ENCODE measurements around the gene ASPM. TPM values are rescaled to one million over a fixed set of nuclear protein-coding genes. Genes with fewer than 3 reads are reported as not detected.
A peak's percentile ranks its signal among the peaks of the same experiment; 100 is the strongest.

The ASPM gene
- total and polyA plus RNA-seq, 2 of the 4 experiments (the other 2 are of a cell fraction) = 7.1 to 27.8 TPM

DNA sequence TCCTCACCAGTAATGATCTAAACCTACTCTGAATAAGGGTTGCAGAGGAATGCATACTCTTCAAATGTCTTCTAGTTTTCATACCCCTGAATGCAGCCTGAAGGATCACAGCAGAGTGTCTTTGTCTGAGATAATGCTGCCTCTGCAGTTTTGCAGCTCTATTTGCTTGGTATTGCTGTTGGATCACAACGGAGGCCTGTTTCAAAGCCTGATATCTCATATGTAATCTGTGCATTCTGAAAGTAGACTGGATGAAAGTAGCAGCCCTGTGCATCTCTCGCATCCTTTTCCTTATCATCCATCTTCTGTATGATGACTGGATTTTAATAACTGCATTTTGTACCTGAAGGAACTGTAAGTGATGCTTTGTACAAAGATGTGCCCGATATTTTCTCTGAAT lies 44.5 kb downstream of the ASPM start:
- Histone ChIP-seq H3K23ac (ENCODE audit: low read depth, low read length) (no peak overlapping the region), H3K4ac (ENCODE audit: low read depth, low read length) (no peak overlapping the region), H3K4me1 (ENCODE audit: control insufficient read depth, insufficient read depth, low read length) (peaks cover 2% of the 10 kb centered on the region), H3K9me1 (ENCODE audit: insufficient read depth, low read length) (no peaks in the 10 kb centered on the region), H3K4me2 (ENCODE audit: low read depth, low read length) (no peak overlapping the region), H2BK15ac (ENCODE audit: low read depth, low read length) (no peak overlapping the region), H3K18ac (ENCODE audit: low read depth, low read length) (no peak overlapping the region), H4K8ac (ENCODE audit: low read depth in 2 of 2, low read length in 2 of 2) (no peak overlapping the region), H4K91ac (ENCODE audit: insufficient read depth, low read depth, low read length) (no peak overlapping the region), H3K27me3 (ENCODE audit: control insufficient read depth, insufficient read depth, low read length) (no peaks in the 10 kb centered on the region), H2AK9ac (replicated peaks; ENCODE audit: low read depth, low read length, poor library complexity) (no peak overlapping the region), H3K9ac (ENCODE audit: low read depth, low read length) (no peak overlapping the region), H2AFZ (replicated peaks; ENCODE audit: low read length, poor library complexity) (no peak overlapping the region), H4K20me1 (ENCODE audit: insufficient read depth, low read length) (no peaks in the 10 kb centered on the region), H2AK5ac (ENCODE audit: low read depth, low read length) (no peak overlapping the region), H3K14ac (replicated peaks; ENCODE audit: low read depth, low read length) (no peak overlapping the region), H2BK120ac (ENCODE audit: low read depth, low read length) (no peak overlapping the region), H3K56ac (ENCODE audit: extremely low read depth, insufficient read depth, low read length) (no peak overlapping the region), H3K27ac (ENCODE audit: insufficient read depth, low read length) (no peak overlapping the region), H3K79me1 (ENCODE audit: low read depth in 1 of 2, low read length in 2 of 2) (peaks cover 6 to 11% of the 10 kb centered on the region in 2 experiments; a peak in 2 of 4 replicates), H4K5ac (ENCODE audit: low read depth, low read length) (peak overlapping the region; percentile 40; the same call in 1 of the 2 replicates), H3K4me3 (ENCODE audit: insufficient read depth, low read depth, low read length) (no peak overlapping the region), H2BK5ac (ENCODE audit: low read depth, low read length, poor library complexity, severe bottlenecking) (no peak overlapping the region), H3K36me3 (ENCODE audit: control insufficient read depth, insufficient read depth, low read length) (no peaks in the 10 kb centered on the region), H3K9me3 (ENCODE audit: control insufficient read depth, insufficient read depth, low read length) (no peaks in the 10 kb centered on the region), H2BK20ac (ENCODE audit: low read depth, low read length) (no peak overlapping the region)
- ChIA-PET CTCF (interaction anchor here (1.3 kb wide), 2 partner anchors 11 to 18 kb away, joined by 3 read pairs; no protein-coding TSS in a partner anchor), POLR2A (ENCODE audit: unreplicated experiment) (no interaction called here)
- no TSS peak for BruUV-seq (replicated peaks)
- TF ChIP-seq MAFK (IDR thresholded peaks at IDR 0.05; ENCODE audit: low read depth, low read length) (peak; percentile 62), POLR2A (IDR thresholded peaks at IDR 0.05; ENCODE audit: low read depth, low read length) (no peak)
- dilution Hi-C loops (cut with HindIII; ENCODE audit: low sequenced_read_pairs, unreplicated experiment) = no loop called here
- WGBS, 2 experiments (ENCODE audit: extremely low coverage in 2 of 2, insufficient read length in 1 of 2) = no CpG with 5 or more reads among the region's 3 CpGs
- intact Hi-C loops (cut with micrococcal nuclease) = no loop called here
- ATAC-seq (ENCODE audit: low read depth) = no peak
- in situ Hi-C loops (cut with MboI; ENCODE audit: low sequenced_read_pairs) = no loop called here
- no peak for DNase-seq

All from IMR-90 (cell line).